GM19395 (cell line): ENCODE results near the gene TMEM44.

Source experiments
- ATAC-seq: cut with Tn5 transposase; IDR thresholded peaks from one replicate; pipeline ENCODE4 v1.9.1; 2021; ENCODE audit warnings: mild to moderate bottlenecking, moderate library complexity; ENCODE audit not compliant: unreplicated experiment

TMEM44 gene

GRCh38 chr3:194582196-194582905 is 50.9 kb downstream of the TMEM44 start:
- ATAC-seq, result no peak

DNA sequence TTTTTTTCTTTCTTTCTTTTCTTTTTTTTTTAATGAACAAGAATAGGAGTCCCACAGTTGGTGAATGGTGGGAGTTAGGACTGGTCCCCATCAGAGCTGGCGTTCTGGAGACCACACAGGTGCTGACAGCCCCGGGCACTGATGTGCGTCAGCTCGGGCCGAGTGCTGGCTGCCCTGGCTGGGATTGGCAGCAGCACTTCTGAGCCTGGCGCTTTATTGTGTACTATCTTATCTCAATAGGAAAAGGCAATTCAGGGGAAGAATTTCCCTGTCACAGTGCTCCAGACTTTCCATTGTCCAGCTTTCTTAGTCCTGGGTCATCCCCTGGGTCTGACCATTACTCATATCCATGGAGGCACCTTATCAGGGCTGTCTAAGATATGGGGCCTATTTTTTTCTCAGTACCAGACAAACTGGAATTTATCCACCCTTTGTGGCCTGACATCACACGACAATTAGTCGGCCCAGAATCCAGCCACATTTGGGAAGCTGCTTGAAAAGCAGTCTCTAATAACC is 54.1 kb downstream of the TMEM44 start:
- ATAC-seq, result no peak

GRCh38 chr3:194577986-194578905 is 55.0 kb downstream of the TMEM44 start:
- no peak for ATAC-seq

GRCh38 chr3:194575484-194576210 is 57.6 kb downstream of the TMEM44 start:
- ATAC-seq, result no peak

GRCh38 chr3:194574639-194575483 is 58.4 kb downstream of the TMEM44 start:
- ATAC-seq, result no peak

GRCh38 chr3:194573680-194574437 is 59.4 kb downstream of the TMEM44 start:
- ATAC-seq, result peak; percentile 88

- no peak for ATAC-seq
Observed at GRCh38 chr3:194572944-194573491, 60.2 kb downstream of the TMEM44 start.

- ATAC-seq, result no peak
Observed at GRCh38 chr3:194572143-194572789, 61.0 kb downstream of the TMEM44 start.

DNA sequence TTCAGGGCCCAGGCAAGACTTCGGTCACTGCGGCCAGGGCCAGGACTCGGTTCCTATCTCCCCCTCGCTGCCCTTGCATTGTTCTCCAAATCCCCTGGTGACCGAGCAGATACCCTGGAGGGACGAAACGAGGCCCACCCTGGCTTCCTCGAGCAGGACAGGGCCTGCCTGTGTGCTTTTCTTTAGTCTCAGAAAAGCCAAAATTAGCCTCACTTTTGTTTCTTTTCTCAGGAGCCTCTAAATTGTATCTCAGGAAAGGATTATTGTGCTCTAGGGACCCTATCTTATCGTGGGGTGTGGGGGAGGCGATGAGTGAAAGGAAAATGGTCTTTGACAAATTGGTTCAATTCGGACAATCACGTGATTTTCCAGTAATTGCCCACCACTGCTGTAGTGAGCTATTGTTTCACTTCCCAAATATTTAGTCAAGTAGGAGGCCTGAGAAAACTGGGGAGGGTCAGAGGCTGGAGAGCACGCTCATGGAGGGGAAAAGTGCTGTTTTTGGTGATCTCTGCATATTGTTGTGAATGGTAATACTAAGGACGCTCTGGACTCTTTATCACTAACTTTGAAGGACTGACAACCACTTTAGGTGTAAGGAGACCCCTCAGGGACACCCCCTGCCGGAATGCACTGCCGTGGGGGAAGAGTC is 61.6 kb downstream of the TMEM44 start:
- ATAC-seq, result no peak

DNA sequence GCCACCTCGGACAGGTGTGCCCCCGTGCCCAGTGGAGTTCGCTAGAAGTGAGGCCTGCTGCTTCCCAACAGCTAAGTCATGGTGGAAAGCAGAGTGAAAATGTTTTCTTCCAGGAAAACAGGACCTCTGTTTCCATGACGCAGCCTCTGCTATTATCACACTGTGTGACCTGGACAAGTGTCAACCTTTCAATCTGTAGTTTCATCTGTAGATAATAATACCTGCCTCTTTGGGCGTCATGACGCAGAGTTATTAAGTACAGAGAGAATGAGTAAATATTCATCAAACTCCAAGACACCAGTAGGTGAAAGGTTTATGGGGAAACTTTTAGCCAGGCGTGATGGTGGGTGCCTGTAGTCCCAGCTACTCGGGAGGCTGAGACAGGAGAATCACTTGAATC is 62.3 kb downstream of the TMEM44 start:
- no peak for ATAC-seq

- ATAC-seq, result no peak
Observed at GRCh38 chr3:194570235-194570634, 63.0 kb downstream of the TMEM44 start.

- no peak for ATAC-seq
Observed at GRCh38 chr3:194569252-194569651, 64.0 kb downstream of the TMEM44 start.

- ATAC-seq, result no peak
Observed at GRCh38 chr3:194565597-194566190, 67.5 kb downstream of the TMEM44 start.

- no peak for ATAC-seq
Observed at GRCh38 chr3:194562986-194563385, 70.2 kb downstream of the TMEM44 start.

DNA sequence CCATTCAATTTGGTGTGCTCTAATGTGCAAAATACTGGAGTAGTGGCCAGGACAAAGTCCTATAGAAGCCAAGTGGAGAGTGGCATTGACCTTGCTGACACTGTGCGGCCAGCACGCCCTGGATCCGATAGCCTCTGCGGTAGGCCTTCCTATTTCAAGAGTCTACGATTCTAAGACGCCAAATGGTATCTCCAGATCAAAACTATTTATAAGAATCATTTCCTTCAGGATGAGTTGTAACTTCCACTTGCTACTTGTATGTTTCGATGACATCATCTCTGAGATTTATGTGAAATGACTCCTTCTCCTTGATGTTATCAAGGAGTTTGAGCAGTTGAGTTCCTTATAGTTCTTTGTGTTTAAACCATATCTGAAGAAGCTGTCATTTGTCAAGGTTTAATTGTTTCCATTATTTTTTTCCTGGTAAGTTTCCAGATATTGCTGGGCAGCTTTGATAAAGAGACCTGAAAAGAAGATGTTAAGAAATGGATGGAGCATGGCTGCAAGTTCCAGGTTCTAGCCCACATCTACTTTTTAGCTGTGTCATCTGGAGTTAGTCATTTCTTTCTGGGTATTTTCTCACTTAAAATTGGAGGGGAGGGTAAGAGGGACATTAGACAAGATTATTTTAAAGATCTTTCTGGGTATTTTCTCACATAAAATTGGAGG is 71.8 kb downstream of the TMEM44 start:
- ATAC-seq, result no peak

DNA sequence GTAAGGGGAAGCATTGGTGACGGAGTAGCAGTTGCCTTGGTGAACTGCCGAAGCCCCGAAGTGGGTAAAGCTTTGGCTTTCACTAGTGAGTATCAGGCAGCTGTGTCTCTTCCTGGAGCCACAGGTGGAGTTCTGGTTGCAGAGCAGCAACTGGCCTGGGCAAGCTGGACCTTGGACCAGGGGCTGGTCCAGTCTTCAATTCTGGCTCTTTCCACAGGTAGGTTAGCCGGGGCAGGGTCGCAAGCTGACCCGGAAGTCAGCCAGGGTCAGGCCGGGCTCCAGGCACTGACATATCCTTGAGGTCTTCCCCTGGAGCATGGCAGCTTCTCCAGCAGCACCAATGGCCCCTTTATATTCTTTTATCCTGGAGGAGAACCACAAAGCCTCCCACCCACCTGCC is 73.2 kb downstream of the TMEM44 start:
- ATAC-seq, result no peak

DNA sequence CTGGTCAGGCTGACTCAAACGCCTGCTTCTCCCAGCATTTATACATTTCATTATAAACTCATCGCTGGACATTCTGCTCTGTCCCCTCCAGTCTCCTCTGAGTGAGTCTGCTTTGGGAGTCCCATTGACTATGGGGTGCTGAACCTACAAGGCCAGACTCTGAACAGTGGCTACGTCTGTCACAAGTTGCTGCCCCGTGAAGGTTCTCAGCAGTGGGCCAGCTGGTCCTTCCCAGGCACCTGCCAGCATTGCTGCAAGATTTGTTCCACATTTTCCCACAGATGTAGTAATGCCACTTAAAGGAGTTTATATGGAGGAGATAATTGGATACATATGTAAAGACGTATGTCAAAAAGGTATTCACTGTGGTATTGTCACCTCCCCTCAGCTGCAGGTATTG is 73.7 kb downstream of the TMEM44 start:
- no peak for ATAC-seq
